Stimulated activated CD8-positive, alpha-beta memory T cell treated with anti-CD3 and anti-CD28 coated beads, Interleukin-12 subunit alpha, Interleukin-12 subunit beta, amount 100 ng/mL, for 4 hours (primary cell): ENCODE results near the gene FOXI2.

Source experiments
- DNase-seq: peaks from one replicate; pipeline ENCODE4 v3.0.0-alpha.2; 2020; ENCODE audit warnings: low read depth

FOXI2 gene

DNA sequence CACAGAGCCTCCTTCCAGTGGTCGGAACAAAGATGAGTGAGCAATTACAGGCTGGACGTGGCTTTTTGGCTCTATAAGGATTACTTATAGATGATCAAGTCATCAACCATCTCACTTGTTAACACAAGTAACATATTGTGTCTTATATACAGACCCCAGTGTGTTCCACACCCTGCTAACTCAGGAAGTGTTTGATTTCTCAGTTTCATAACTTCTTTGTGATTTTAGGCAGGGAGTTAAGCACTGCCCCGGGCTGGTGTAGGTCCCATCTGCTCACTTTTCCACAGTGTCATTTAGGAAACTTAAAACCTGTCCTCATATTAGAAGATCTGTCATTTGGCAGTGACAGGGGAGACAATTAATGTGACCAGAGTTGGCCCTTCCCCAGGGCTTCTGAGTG lies 6.2 kb downstream of the FOXI2 start:
- DNase-seq = no peak

DNA sequence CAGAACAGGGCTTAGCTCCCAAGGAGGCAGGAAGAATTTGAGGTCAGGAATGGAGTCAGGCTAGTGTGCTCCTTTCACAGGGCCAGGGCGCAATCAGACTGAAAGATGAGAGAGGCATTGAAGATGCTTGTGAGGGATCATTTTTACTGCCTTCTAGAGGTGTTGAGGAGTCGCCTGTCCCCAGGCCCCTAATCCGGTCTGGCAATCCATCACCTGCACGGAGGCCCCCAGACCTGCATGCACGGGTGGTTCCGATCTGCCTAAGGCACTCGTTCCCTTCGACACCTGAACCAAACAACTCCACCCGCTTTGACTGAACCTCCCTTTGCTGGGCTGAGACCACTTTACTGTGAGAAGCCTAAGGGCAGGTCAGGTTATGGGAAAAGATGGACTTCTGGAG lies 8.0 kb downstream of the FOXI2 start:
- DNase-seq = no peak

DNA sequence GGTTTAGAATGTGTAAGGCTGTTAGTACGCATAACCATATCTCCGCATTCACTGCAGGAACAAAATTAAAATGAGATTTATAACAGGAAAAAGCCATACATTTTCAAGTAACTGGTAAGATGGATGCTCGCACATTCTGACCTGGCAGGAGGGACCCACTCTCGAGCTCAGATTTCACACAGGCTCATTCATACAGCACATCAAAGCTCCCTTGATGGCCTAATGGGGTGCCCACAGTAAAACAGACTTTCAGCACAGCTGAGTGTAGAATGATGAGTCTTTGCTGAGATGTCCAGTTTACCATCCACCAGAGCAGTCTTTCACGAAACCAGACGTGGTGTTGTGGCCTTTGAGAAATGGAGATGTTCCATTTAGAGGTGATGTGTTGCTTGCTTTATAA lies 8.9 kb downstream of the FOXI2 start:
- DNase-seq = no peak

DNA sequence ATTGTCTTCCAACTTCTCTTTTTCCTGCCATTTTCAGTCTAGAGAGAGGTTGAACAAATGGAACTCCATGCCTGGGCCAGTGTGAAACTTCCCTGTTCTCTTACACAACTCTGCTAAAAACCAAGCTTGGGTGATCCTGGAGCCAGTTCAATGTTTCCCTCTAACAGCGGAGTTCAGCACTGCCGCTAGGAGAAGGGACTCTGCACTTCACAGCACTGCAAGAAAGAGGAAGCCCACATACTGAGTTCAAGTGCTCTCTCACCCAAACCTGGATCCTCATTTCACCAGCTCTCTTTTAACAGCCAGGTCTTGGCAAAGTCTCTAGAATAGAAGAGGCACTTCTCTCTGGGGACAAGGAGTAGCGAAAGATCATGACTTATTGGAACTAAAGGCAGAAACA lies 18.8 kb downstream of the FOXI2 start:
- no peak for DNase-seq

DNA sequence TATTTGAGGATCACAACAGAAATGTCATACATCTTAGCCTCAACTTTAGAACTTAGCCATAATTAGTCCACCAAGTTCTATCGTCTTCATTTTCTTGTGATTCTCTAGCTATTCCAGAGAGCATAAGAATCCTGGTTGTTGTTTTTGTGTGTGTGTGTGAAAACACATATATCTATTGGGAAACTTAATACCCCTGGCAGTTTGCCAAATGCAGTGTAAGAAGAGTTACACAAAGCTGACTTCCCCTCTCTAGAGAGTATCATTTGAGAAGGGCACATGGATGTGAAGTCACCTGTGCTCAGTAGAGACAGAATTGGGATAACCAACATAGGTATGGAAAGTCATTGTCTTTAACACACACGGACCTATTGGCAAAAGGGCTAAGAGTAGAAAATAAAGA lies 19.3 kb downstream of the FOXI2 start:
- no peak for DNase-seq

DNA sequence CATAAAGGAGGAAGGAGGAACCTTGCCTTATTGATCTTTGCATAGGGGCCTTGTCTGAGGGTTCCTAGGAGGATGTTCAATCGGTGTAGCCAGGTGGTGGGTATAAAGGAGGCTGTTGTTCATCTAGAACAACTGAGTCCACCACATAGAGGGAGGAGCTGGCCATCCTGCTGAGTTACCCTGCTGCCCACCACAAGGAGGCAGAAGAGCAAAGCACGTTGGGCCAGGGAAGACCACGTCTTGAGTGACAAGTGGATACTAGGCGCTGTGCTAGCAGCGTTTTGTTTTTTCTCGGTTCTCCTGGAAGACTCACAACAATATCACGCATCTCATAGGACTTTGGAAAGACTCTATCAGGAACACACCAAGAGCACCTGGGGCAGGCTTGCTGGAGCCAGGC lies 20.0 kb downstream of the FOXI2 start:
- no peak for DNase-seq

DNA sequence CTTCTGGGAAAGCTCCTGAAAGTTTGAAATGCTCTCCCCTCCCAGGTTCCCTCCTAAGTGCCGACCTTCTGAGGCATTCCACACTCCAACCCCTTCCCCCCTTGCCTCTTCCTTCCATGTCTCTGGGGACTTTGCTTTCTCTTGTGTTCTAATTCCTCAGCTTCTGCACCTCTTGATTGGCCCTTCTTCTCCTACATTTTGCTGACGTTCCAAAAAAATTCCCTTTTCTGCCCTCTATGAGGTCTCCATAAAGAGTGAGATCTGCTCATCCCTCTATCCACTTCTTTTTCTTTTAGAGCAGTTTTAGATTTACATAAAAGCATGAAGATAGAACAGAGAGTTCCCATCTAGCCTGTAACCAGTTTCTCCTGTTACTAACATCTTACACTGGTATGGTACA lies 22.3 kb downstream of the FOXI2 start:
- no peak for DNase-seq

DNA sequence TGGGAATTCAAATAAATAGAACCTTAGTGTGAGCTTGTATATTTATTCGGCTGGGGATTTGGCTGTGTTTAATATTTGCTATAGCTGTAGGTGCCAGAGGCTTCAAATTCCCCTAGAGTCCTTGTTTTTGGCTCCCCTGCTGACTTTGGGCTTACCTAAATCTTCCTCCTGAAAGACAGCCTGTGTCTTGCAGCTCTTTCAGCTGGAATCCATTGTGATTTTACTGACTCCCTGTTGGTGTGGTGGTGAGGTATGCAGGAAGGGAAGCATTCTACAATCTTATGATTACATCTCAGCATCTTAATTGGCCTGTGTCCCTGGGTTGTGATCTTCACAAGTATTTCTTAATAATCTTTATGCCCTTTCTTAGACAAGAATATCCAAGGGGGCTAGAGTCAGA lies 25.9 kb downstream of the FOXI2 start:
- no peak for DNase-seq

DNA sequence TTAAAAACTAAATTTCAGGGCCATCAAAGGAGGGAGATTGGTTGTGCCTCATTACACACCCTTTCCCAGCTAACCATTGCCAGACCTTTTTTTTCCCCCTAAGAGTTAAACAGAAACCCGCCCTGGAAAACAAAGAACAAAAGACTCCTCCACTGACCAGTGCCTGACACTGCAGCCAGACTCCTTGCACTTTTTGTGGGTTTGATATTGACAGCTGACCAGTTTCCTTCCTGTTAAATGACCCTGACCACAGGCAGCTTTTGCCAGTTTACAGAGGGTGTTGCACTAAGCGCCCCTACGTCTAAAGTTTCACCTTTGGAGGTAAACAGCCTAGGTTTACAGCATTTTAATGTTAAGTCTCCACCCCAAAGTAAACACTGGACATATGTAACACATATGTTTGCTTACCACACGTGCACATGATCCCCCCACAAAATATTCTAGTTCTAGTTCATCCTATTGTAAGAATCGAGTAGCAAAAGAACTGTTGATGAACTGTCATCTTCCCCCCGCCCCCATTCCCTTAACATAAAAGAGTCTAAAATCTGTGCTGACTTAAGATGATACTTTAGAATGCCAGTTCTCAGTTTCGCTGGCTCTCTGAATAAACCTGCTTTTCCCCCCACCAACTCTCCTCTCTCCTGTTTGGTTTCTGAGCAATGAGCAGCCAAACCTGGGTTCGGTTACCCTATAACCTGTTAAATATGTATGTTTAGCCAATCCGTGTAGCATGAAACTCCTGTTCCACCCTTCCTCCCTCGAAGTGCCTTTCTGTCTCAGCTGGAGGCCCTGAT lies 38.0 kb downstream of the FOXI2 start:
- no peak for DNase-seq

DNA sequence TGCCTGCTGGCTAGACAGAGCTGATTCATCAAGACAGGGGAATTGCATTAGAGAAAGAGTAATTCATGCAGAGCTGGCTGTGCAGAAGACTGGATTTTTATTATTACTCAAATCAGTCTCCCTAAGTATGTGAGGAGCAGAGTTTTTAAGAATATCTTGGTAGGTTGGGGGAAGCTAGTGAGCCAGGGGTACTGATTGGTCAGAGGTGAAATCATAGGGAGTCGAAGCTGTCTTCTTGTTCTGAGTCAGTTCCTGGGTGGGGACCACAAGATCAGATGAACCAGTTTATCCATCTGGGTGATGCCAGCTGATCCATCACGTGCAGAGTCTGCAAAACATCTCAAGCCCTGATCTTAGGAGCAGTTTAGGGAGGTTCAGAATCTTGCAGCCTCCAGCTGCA lies 39.8 kb downstream of the FOXI2 start:
- DNase-seq = no peak

DNA sequence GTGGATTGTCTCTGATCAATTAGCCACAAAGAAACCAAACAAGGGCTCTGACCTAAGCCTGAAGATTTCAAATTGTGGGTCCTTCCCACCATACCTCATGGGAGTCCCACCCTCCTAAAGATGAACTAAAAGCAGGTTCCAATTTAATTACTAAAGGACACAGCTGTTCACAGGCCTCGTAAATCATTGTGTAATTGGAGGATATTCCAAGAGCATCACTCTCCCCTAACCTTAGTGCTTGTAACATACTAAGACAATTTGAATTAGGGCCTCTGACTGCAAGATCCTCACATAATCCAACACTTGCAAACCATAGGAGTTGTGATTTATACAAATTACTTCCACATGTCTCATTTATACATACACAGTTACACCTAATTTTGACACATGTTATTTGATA lies 44.4 kb downstream of the FOXI2 start:
- no peak for DNase-seq

DNA sequence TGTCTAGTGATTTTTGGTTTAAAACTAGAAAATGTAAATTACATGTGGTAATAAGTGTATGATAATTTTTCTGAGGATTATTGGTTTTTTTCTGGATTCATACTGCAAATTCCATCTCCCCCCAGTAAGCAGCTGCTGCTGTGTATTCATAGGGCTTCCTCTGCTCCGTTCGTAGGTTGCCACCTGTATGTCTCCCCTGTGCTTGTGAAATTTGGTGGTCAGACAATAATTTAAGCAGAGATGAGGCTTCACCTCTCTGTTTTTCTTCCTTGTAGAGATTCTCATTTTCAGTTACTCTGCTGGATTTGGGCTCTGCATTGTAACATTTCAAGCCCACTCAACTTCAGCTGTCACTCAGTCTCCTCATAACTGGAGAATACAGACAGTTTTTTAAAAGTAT lies 50.9 kb downstream of the FOXI2 start:
- DNase-seq = no peak

DNA sequence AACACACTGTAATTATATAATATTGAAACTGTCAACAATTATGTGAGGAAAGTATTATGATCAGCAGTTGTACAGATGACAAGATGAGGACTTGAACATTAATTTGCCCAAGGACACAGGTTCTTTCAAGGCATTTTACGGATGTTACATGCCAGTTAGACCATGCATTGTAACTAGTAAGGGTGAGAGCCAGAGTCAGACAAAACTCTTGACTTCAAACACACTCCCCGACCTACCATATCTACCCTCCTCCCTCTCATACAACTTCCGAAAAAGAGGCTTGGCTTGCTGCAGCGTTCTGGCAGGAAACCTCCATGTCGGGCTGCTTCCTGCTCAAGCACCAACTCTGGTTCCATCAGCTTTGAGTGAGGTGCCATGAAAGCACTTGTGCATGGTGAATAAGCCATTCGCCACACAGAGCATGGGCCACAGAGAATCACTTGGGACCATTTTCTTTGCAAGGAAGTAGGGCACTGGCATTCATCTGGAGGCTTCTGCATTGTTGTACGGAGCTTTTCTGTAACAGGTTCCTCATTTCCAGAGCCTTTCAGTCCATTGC lies 53.2 kb downstream of the FOXI2 start:
- no peak for DNase-seq
